RWPE2 (cell line): ENCODE results near the gene TNNT2.

Experiments
- ATAC-seq: fragments of 200-7000 bp; cut with Tn5 transposase; 3 replicates; pipeline ENCODE4 v1.9.1; 2021; ENCODE audit warnings: low read depth
- DNase-seq: peaks from one replicate; pipeline ENCODE4 v3.0.0-alpha.2; 2020; ENCODE audit warnings: low spot score
- H3K27ac ChIP-seq: fragments of 450-650 bp; 2 replicates; pipeline ENCODE4 v1.5.1; 2017; ENCODE audit warnings: mild to moderate bottlenecking; ENCODE audit not compliant: poor library complexity, severe bottlenecking
- H3K27me3 ChIP-seq: fragments of 250-450 bp; sonication (Bioruptor Pico); 2 replicates; pipeline ENCODE4 v1.5.1; 2021; ENCODE audit warnings: mild to moderate bottlenecking, moderate library complexity; ENCODE audit not compliant: insufficient read depth, poor library complexity, severe bottlenecking
- H3K36me3 ChIP-seq: fragments of 250-450 bp; sonication (Bioruptor Pico); 2 replicates; pipeline ENCODE4 v1.5.1; 2020; ENCODE audit warnings: low read depth, mild to moderate bottlenecking, moderate library complexity
- H3K4me1 ChIP-seq: fragments of 250-450 bp; sonication (Bioruptor Pico); 2 replicates; pipeline ENCODE4 v1.5.1; 2021; ENCODE audit warnings: mild to moderate bottlenecking, moderate library complexity; ENCODE audit not compliant: insufficient read depth, poor library complexity, severe bottlenecking
- H3K4me3 ChIP-seq: fragments of 250-450 bp; sonication (Bioruptor Pico); 2 replicates; pipeline ENCODE4 v1.5.1; 2021; ENCODE audit warnings: mild to moderate bottlenecking, moderate library complexity; ENCODE audit not compliant: severe bottlenecking
- H3K9me3 ChIP-seq: fragments of 250-450 bp; sonication (Bioruptor Pico); 2 replicates; pipeline ENCODE4 v1.5.1; 2021; ENCODE audit warnings: mild to moderate bottlenecking, moderate library complexity; ENCODE audit not compliant: severe bottlenecking
- TF ChIP-seq, protein P1 (sequence below): fragments of 450-650 bp; IDR thresholded peaks from one replicate; pipeline ENCODE4 v1.5.1; 2017; ENCODE audit warnings: mild to moderate bottlenecking, moderate library complexity; ENCODE audit not compliant: poor library complexity, severe bottlenecking

TNNT2 gene

DNA sequence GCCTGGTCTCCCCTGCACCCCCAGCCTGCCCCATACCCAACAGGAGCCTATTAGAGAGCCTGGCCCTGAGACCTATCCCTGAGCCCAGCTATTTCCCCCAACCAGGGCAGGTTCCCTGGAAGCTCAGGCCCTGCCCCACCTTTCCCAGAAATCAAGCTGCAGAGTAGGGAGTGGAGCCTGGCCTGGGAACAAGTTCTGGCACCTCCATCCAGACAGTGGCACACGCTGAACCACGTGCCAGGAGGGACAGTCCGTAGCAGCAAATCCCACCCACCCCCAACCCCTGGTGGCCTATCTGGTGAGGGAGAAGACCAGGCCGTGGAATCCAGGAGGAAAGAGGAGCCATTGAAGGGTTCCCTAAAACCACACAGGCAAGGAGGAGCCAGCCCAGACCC is 22.6 kb downstream of the TNNT2 start:
- Histone ChIP-seq H3K9me3 (no peaks in the 10 kb centered on the region), H3K27ac (no peak overlapping the region), H3K36me3 (no peaks in the 10 kb centered on the region), H3K4me3 (no peak overlapping the region), H3K27me3 (no peaks in the 10 kb centered on the region), H3K4me1 (peaks cover 8% of the 10 kb centered on the region)
- TF ChIP-seq, protein P1, sequence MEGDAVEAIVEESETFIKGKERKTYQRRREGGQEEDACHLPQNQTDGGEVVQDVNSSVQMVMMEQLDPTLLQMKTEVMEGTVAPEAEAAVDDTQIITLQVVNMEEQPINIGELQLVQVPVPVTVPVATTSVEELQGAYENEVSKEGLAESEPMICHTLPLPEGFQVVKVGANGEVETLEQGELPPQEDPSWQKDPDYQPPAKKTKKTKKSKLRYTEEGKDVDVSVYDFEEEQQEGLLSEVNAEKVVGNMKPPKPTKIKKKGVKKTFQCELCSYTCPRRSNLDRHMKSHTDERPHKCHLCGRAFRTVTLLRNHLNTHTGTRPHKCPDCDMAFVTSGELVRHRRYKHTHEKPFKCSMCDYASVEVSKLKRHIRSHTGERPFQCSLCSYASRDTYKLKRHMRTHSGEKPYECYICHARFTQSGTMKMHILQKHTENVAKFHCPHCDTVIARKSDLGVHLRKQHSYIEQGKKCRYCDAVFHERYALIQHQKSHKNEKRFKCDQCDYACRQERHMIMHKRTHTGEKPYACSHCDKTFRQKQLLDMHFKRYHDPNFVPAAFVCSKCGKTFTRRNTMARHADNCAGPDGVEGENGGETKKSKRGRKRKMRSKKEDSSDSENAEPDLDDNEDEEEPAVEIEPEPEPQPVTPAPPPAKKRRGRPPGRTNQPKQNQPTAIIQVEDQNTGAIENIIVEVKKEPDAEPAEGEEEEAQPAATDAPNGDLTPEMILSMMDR: no peak
- ATAC-seq (no peak), DNase-seq (no peak)

DNA sequence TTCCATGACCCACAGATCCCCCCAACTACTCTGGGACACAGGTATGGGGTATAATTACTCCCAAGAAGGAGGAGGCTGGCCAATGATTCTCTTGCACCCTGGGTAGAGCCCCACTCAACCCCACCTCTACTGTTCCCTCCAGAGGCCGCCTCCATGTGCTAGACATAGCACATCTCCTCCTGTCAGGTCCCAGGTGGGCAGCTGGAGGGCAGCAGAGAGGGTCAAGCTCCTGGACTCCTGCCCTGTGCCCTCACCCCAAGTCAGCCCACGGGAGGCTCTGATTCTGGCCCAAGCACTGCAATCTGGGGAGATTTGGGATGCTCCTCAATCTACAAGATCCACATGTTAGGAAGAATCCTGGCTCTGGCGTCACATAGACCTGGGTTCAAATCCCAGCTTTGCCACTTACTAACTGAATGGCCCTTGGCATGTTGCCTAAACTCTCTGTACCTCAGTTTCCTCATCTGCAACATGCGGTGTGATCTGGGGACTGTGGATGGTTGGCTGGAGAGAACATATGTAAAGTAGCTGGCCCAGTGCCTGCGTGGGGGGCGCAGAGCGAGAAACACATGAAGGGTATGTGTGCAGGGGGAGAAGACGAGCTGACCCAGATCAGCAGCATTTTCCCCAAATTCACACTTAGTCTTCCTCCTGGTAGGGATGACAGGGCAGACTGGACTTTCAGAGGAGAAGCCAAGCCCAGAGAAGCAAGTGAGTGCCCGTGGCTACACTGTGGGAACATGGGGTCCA is 23.2 kb downstream of the TNNT2 start:
- ATAC-seq (no peak), DNase-seq (no peak)
- Histone ChIP-seq H3K27ac (no peak overlapping the region), H3K4me3 (no peak overlapping the region), H3K4me1 (peaks cover 8% of the 10 kb centered on the region), H3K9me3 (no peaks in the 10 kb centered on the region), H3K36me3 (no peaks in the 10 kb centered on the region), H3K27me3 (no peaks in the 10 kb centered on the region)
- TF ChIP-seq, protein P1: no peak

DNA sequence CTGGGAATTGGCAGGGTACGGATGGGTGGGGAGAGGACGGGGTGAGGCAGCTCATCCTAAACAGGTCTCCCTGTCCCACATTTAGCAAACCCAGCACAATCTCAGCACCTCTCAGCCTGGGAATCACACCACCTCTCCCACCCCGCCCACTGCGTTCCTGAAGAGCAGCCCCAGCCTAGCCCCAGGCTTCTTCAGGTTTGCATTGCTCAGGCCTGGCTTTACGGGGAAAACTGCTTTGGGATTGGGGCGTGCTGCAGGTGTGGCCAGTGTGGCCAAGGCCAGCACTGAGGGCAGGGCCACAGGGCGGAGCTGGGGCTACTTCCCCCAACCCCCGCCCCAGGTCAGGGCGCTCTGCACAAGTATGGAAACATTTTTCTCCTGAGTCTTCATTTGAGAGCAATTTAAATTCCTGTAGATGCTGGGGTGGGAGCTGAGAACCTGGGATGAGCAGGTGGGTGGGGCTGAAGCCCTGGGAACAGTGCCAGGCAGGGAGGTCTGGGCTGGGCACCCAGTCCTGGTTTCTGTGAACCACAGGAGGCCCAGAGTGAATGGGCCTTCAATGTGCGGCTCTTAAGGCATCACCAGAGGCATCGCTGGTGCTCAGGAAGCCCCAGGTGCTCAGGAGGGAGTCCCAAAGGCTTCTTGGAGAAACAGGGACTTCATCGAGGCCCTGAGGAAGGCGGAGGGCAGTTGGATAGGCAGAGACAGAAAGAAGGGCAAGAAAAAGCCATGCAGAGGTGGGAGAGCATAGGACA is 24.1 kb downstream of the TNNT2 start:
- no peaks in the 10 kb centered on the region for H3K9me3 ChIP-seq
- TF ChIP-seq, protein P1: no peak
- peaks cover 8% of the 10 kb centered on the region for H3K4me1 ChIP-seq
- H3K4me3 ChIP-seq: no peak overlapping the region
- no peak for DNase-seq
- H3K36me3 ChIP-seq: no peaks in the 10 kb centered on the region
- peak; percentile 17; the same call in 2 of the 3 replicates for ATAC-seq
- H3K27me3 ChIP-seq: no peaks in the 10 kb centered on the region
- H3K27ac ChIP-seq: peak overlapping the region; percentile 1

DNA sequence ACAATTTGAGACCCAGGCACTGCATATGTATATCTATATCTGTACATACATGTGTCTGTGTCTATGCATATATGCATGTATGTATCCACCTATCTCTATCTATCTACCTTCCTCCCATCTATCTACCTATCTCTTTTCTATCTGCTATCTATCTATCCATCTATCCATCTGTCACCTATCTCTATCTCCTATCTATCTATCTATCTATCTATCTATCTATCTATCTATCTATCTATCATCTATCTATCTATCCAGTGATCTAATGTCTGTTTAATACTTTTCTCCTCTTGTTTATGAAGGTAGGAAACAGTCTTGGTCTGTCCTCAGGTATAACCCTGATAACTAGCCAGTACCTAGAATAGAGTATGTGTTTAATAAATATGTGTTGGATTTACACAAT is 25.9 kb downstream of the TNNT2 start:
- ATAC-seq (no peak), DNase-seq (no peak)
- no peaks in the 10 kb centered on the region for H3K9me3 ChIP-seq
- H3K36me3 ChIP-seq: no peaks in the 10 kb centered on the region
- H3K4me3 ChIP-seq: no peak overlapping the region
- no peaks in the 10 kb centered on the region for H3K27me3 ChIP-seq
- TF ChIP-seq, protein P1: no peak
- peaks cover 11% of the 10 kb centered on the region for H3K4me1 ChIP-seq
- no peak overlapping the region for H3K27ac ChIP-seq
